Suprapubic skin (tissue), 4 donors: Measurements from ENCODE around the gene SEC14L3.

Experiments
- EP300 ChIP-seq: sonication (generic); formaldehyde crosslinking; IDR thresholded peaks from one replicate; pipeline ENCODE4 v1.6.1; 2017; ENCODE audit warnings: antibody characterized with exemption
- POLR2A ChIP-seq, 2 donors: fragments of 450-650 bp; IDR thresholded peaks; one replicate each; pipeline ENCODE4 v1.6.1; 2017; ENCODE audit warnings: antibody characterized with exemption in 2 of 2, mild to moderate bottlenecking in 2 of 2, moderate library complexity in 2 of 2
- POLR2AphosphoS5 ChIP-seq, 3 donors: sonication (generic); formaldehyde crosslinking; IDR thresholded peaks; one replicate each; pipeline ENCODE4 v1.6.1; 2017; ENCODE audit warnings: antibody characterized with exemption in 3 of 3

- TF ChIP-seq POLR2AphosphoS5 (IDR thresholded peaks at IDR 0.05), result no peak
- TF ChIP-seq EP300, result no peak
- no peak for TF ChIP-seq POLR2A (IDR thresholded peaks at IDR 0.05)
Measured at GRCh38 chr22:30506507-30506968, 34.7 kb upstream of the SEC14L3 start.
